Cardiac fibroblast (primary cell): ENCODE measurements around the gene DHX30.

Experiments
- DNase-seq, 2 donors: peaks; one replicate each; pipeline versions ENCODE4 v3.0.0 to v3.0.0-alpha.2; 2010; ENCODE audit warnings: low read depth in 2 of 2
- H3K4me3 ChIP-seq, 2 donors: replicated peaks in 1 of 2; 1 replicate in 1 of 2; 2 replicates in 1 of 2; pipeline ENCODE4 v1.5.1; 2011; ENCODE audit warnings: low read depth in 2 of 2, low read length in 2 of 2, mild to moderate bottlenecking in 2 of 2, moderate library complexity in 1 of 2
- CTCF ChIP-seq: IDR thresholded peaks from one replicate; pipeline ENCODE4 v1.5.1; 2011; ENCODE audit warnings: low read depth, mild to moderate bottlenecking, low read length, inconsistent platforms

DHX30 gene

GRCh38 chr3:47783673-47784072 is 19.3 kb upstream of the DHX30 start:
- H3K4me3 ChIP-seq: no peak overlapping the region
- no peak for DNase-seq
- no peak for TF ChIP-seq CTCF

- no peak for DNase-seq
- H3K4me3 ChIP-seq: no peak overlapping the region
- TF ChIP-seq CTCF: no peak
Measured at GRCh38 chr3:47791193-47791855, 11.6 kb upstream of the DHX30 start.

- no peak overlapping the region for H3K4me3 ChIP-seq
- no peak for TF ChIP-seq CTCF
- no peak for DNase-seq
Measured at GRCh38 chr3:47792699-47793098, 10.2 kb upstream of the DHX30 start.

- no peak overlapping the region for H3K4me3 ChIP-seq
- no peak for DNase-seq
- no peak for TF ChIP-seq CTCF
Measured at GRCh38 chr3:47794544-47794943, 8.4 kb upstream of the DHX30 start.

- DNase-seq: peak in 1 of 2 donors; percentile 33
- TF ChIP-seq CTCF: peak; percentile 44
- no peak overlapping the region for H3K4me3 ChIP-seq
Measured at GRCh38 chr3:47799733-47800132, 3.2 kb upstream of the DHX30 start.

- TF ChIP-seq CTCF: no peak
- peak overlapping the region; percentile 75 to 83 for H3K4me3 ChIP-seq
- DNase-seq: no peak
Measured at GRCh38 chr3:47803480-47804025, 615 bp downstream of the DHX30 start.

- no peak for TF ChIP-seq CTCF
- no peak overlapping the region for H3K4me3 ChIP-seq
- DNase-seq: no peak
Measured at GRCh38 chr3:47804577-47804976, 1.6 kb downstream of the DHX30 start.
